Right ventricle myocardium superior (tissue), 1 donor: ENCODE data around the gene PTK7. TPM values are rescaled to one million over a fixed set of nuclear protein-coding genes. Genes with fewer than 3 reads are reported as not detected.
A peak's percentile ranks its signal among the peaks of the same experiment; 100 is the strongest.

ENCODE experiments used
- ATAC-seq: fragments of 200-7000 bp; cut with Tn5 transposase; one replicate; pipeline ENCODE4 v1.9.1; 2020; ENCODE audit warnings: mild to moderate bottlenecking; ENCODE audit not compliant: poor library complexity
- DNase-seq: peaks from one replicate; pipeline ENCODE4 v3.0.0-alpha.2; 2020
- intact Hi-C: fragments of 100-400 bp; cut with DNase I; formaldehyde crosslinking; loops from one replicate; pipeline ENCODE4 v1.11.2; 2022
- total RNA-seq: library from RNA; stranded (reverse); fragmentation: NEBNext Ultra II Directional; extraction: Animal tissue kit (Norgen Biotek cat#: 25700); gene quantifications from one replicate; pipeline ENCODE4 v1.2.1, GENCODE V29; 2021
- donor health status: DM: no; HTN: yes; CAD: no; lungs with severe emphysema.

The PTK7 gene
- total RNA-seq, 1 donor from 2014 or later, result 1.4 TPM

DNA sequence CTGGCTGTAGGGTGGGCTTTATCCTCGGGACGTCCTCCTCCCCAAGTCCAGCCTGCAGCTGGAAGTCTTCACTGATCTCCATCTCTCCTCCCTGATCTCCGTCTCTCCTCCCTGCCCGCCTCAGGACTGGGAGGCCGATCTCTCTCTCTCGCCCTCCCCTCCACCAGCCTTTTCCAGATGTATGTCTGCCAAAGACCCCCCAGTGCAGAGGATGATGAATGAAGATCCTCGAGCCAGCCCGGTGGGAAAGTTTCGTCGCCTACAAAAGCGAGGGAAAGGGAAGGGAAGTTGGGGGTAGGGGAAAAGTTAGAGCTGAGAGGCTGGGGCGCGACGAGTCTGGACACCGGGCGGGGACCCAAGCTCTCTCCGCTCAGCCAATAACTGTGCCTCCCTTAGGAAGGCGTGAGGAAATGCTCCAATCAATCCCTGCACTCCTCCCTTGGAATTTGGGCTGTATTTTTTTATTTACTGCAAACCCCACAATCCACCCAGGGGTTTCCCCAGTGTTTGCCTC is 94.4 kb downstream of the PTK7 start:
- peak; percentile 87 for DNase-seq
- peak; percentile 58 for ATAC-seq
- intact Hi-C loops, result no loop called here

DNA sequence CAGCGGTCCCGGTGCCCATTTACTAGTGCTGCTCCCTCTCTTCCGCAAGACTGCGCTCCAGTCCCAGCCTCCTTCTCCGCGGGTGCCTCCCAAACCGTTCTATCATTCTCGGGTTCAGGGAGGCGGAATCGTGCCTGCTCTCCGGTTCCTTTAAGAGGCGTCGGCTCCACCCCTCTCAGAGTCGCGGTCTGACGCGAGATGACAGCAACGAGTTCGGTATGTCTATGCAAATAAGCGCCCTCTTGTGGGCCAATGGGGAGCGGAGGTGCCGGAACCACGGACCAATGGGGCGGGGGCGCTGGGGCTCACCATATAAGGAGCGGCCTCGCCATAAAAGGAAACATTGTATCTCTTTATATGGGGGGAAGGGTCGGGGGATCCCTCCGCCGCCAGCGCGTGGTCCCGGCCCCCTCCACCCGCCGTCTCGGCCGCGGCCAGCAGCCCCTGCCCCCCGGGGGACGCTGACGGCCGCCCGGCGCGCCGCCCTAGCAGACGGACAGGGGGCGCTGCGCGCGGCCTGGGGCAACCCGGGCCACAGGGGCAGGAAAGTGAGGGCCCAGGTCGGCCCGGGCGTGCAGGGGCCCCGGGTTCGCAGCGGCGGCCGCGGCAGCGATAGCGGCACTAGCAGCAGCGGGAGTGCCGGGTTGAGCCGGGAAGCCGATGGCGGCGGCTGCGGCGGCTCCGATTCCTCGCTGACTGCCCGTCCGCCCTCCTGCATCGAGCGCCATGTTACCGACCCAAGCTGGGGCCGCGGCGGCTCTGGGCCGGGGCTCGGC is 95.0 kb downstream of the PTK7 start, which contains the start of gene SRF:
Gene SRF, plus strand, starts transcription at position 339 of the 776 bp plus-strand sequence. Its CDS starts 388 bp downstream, at position 727.
- DNase-seq (peak; percentile 100), ATAC-seq (peak; percentile 84)
- intact Hi-C loops, result no loop called here

GRCh38 chr6:43171707-43172103 is 95.6 kb downstream of the PTK7 start:
- ATAC-seq, result no peak
- intact Hi-C loops, result no loop called here

DNA sequence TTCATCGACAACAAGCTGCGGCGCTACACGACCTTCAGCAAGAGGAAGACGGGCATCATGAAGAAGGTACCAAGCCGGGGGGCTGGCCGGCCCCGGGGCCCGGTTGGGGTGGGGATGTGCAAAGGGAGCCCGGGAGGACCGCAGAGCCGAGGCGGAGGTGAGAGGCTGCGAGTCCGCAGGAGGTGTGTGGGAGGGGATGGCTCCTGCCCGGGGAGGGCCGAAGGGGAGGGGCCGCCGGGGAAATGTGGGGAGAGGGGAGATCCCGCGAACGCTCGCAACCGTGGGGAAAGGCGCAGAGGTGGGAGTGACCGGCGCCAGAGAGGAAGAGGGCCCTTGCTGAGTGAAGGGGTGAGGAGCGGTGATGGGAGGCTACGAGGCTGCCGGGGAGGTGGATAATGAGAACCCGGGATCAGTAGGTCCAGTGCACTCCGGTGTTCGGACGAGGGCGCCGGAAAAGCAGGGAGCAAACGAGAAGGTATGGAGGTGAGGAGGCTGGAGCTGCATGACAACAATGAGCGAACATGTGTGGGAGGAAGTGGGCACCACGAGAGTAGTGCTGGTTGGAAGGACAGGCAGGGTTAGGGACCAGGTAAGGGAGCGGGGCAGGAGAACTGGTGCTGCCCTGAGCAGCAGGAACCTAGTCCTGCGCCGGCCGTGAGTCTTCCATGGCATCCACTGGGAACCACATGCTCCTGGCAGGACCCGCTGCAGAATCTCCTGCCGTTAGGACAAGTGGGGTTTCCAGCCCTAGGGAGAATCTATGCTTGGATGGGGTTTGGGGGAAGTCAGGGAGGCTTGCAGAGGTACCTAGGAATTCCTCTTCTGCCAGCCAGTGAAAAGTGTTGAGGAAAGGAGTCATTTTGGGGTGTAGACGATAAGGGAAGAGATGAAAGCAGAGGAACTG is 96.2 kb downstream of the PTK7 start:
- ATAC-seq, result no peak
- DNase-seq, result no peak
- intact Hi-C loops, result no loop called here

More at GRCh38 chr6:43171707-43172103, 95.6 kb downstream of the PTK7 start:
- DNase-seq, result peak; percentile 61

GRCh38 chr6:43173591-43174262 is 97.6 kb downstream of the PTK7 start:
- DNase-seq (no peak), ATAC-seq (no peak)
- intact Hi-C loops, result no loop called here

GRCh38 chr6:43174263-43175112 is 98.4 kb downstream of the PTK7 start:
- ATAC-seq (peak; percentile 79), DNase-seq (peak; percentile 96)
- intact Hi-C loops, result no loop called here

DNA sequence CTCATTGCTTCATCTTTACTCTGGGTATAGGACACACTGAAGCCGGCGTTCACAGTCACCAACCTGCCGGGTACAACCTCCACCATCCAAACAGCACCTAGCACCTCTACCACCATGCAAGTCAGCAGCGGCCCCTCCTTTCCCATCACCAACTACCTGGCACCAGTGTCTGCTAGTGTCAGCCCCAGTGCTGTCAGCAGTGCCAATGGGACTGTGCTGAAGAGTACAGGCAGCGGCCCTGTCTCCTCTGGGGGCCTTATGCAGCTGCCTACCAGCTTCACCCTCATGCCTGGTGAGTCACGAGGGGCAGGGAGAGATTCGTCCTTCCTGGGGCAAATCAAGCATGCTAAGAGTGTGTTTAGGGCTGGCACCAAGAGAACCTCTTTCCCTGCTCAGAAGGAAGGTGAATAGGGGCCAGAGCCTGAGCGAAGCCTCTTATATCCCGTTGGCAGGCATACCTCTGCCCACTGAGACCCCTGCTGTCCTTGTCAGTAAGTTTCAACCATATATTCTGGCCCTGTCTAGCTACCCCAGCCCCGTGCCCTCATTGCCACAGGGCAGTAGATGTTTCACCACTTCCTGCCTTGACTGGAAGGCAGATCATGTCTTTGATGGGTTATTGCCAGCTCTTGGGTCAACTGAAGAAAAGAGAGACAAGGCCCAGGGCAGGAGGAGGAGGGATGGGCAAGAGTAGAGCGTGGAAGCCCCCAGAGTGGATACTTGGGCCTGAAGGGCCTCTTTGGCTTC is 99.7 kb downstream of the PTK7 start:
- intact Hi-C loops, result no loop called here
- ATAC-seq (no peak), DNase-seq (no peak)

- intact Hi-C loops, result no loop called here
- DNase-seq (no peak), ATAC-seq (no peak)
Measured at GRCh38 chr6:43176423-43176786, 100.3 kb downstream of the PTK7 start.

DNA sequence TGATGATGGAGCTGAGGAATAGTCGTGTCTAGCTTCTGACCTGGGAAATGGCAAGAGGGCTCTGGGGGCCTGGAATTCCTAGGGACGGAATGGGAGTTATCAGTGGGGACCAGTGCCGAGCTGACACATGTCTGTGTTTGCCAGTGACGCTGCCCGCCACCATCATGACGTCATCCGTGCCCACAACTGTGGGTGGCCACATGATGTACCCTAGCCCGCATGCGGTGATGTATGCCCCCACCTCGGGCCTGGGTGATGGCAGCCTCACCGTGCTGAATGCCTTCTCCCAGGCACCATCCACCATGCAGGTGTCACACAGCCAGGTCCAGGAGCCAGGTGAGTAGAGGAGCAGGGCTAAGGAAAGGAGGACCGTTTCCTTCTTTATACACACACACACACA is 102.0 kb downstream of the PTK7 start:
- DNase-seq, result no peak
- intact Hi-C loops, result no loop called here
- ATAC-seq, result no peak

- ATAC-seq, result no peak
- no peak for DNase-seq
- intact Hi-C loops, result no loop called here
Measured at GRCh38 chr6:43178951-43179830, 103.1 kb downstream of the PTK7 start.

DNA sequence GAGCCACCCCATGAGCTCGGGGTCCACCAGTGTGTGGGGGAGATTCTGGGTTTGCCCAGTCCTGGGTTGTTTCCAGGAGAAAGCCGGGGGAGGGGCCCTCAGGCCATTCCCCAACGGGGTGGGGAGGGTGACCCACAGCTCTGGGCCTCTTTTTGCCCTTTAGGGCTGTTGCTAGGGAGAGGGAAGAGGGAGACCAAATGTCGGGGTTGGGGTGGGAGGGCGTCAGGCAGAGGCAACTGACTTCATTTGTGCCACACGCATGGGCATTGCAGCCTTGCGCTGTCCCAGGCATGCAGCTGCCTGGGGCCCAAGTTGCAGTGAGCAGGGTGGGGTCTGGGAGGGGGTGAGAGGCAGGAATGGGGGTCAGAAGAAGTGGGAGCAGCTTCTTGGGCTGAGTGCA is 103.9 kb downstream of the PTK7 start:
- no peak for ATAC-seq
- intact Hi-C loops, result no loop called here
- DNase-seq, result no peak

DNA sequence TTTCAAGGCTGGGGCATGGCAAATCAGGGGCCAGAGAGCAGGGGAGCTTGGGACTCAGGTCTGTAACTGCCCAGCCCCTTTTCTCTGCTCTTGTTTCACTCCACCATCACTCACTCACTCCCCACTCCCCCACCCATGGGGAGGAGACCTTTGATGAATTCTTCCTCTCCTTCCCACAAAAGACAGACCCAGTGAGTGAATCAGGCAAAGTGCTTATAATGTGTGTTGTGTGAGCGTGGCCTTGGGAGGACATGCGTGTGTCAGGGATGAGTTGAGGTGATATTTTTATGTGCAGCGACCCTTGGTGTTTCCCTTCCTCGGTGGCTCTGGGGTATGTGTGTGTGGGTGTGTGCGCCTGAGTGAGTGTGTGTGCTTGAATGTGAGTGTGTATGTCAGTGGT is 104.9 kb downstream of the PTK7 start:
- intact Hi-C loops, result no loop called here
- DNase-seq (no peak), ATAC-seq (no peak)

DNA sequence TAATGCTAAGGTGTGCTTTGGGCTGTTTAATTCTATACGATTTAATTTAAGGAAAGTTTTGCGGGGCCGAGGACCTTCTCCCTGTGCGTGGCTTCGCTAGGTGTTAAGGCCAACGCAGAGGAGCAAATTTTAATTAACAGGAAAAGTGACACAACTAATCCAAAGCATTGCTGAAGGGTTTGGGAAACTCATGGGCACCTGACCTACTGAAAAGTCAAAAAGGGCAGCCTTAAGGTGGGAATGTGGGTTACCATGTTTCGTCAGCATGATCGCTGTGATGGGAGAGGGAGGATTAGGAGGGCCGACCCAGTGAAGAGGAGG is 105.5 kb downstream of the PTK7 start:
- no peak for ATAC-seq
- intact Hi-C loops, result no loop called here

GRCh38 chr6:43181942-43182860 is 106.1 kb downstream of the PTK7 start, which contains the start of gene CUL9:
TSS of gene CUL9 (plus strand) at chr6:43182196. CDS start at chr6:43184311, 2,115 bp downstream.
- ATAC-seq, result peak; percentile 98
- intact Hi-C loops, result no loop called here
- DNase-seq, result peak; percentile 93

More for the DNA sequence above, 105.5 kb downstream of the PTK7 start:
- DNase-seq, result no peak

DNA sequence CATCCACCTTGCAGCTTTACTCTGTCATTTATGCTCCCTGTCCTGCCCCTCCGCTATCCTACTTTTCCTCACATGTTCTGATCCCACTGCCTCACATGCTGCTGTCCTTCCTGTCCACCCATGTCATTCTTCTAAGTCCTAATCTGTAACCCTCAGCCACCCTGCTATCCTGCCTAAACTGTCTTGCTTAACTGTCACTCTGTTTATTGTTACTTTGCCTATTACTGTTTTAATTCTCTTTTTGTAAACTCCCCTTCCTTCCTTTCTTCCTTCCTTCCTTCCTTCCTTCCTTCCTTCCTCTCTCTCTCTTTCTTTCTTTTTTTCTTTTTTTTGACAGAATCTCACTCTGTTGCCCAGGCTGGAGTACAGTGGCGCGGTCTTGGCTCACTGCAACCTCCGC is 107.3 kb downstream of the PTK7 start:
- intact Hi-C loops, result no loop called here
- DNase-seq (no peak), ATAC-seq (no peak)
